Right cardiac atrium (tissue), 5 donors: Measurements from ENCODE around the gene EDN2. TPM values are rescaled to one million over a fixed set of nuclear protein-coding genes. Genes with fewer than 3 reads are reported as not detected.

Experiments used
- ATAC-seq, 2 donors: fragments of 200-7000 bp; cut with Tn5 transposase; one replicate each; pipeline versions ENCODE4 v1.8.0 to v1.9.1; 2020; ENCODE audit warnings: moderate library complexity in 2 of 2, mild to moderate bottlenecking in 1 of 2
- DNase-seq, 3 donors: peaks; one replicate each; pipeline ENCODE4 v3.0.0-alpha.2; 2020
- H3K27ac ChIP-seq: one replicate; pipeline ENCODE4 v1.5.1; 2013; ENCODE audit warnings: mild to moderate bottlenecking, low read length, control low read depth, moderate library complexity
- H3K27me3 ChIP-seq: one replicate; pipeline ENCODE4 v1.6.1; 2013; ENCODE audit not compliant: control insufficient read depth, insufficient read depth
- H3K4me1 ChIP-seq: one replicate; pipeline ENCODE4 v1.6.1; 2013; ENCODE audit warnings: low read length; ENCODE audit not compliant: control insufficient read depth, insufficient read depth
- H3K4me3 ChIP-seq: one replicate; pipeline ENCODE4 v1.5.1; 2013; ENCODE audit warnings: low read length, control low read depth
- H3K9me3 ChIP-seq: one replicate; pipeline ENCODE4 v1.6.1; 2013; ENCODE audit warnings: low read length; ENCODE audit not compliant: control insufficient read depth
- WGBS: extraction: QIAGEN DNeasy Blood & Tissue Kit; methylation state at CpG from one replicate; pipeline ENCODE4 v1.1.7; 2013; 5-methylcytosine and 5-hydroxymethylcytosine counted together
- intact Hi-C, 4 donors: fragments of 100-400 bp; cut with DNase I; formaldehyde crosslinking; loops; one replicate each; pipeline versions ENCODE4 v1.11.0 to v1.14.0; 2022 to 2023
- long read RNA-seq, 4 donors: library from polyadenylated mRNA; unstranded; transcript quantifications; one replicate each; pipeline ENCODE4 v2.0.0, GENCODE V29; 2020 to 2021
- polyA plus RNA-seq: library from polyadenylated mRNA; stranded (reverse); fragments of 200-250 nt; gene quantifications from one replicate; pipeline ENCODE4 v1.2.3, GENCODE V29; 2013
- total RNA-seq, 4 donors: library from RNA; stranded (reverse); fragmentation: NEBNext Ultra II Directional; extraction: Animal tissue kit (Norgen Biotek cat#: 25700); gene quantifications; one replicate each; pipeline ENCODE4 v1.2.1, GENCODE V29; 2021
- donor health status: healthy with polysubstance abuse.
- donor health status: DM: no; HTN: yes; CAD: no.
- donor health status: DM: no; HTN: no; CAD: no.
- donor health status: DM: no; HTN: yes; CAD: no; lungs with severe emphysema.
- donor health status: DM: yes; HTN: yes; CAD: no.

EDN2 gene
- total RNA-seq (under 1 TPM; 0.31 to 0.56 (median 0.38) TPM), polyA plus RNA-seq (0.07 TPM)
- long read RNA-seq, donor 1, partial matches to known transcripts, result 0 of 1 reads
- long read RNA-seq, donor 1, other reads (novel, unspliced or antisense), result 0 of 1 reads
- long read RNA-seq, donor 2, partial matches to known transcripts, result 0 of 1 reads
- long read RNA-seq, donor 2, other reads (novel, unspliced or antisense), result 0 of 1 reads
- long read RNA-seq, donor 3, partial matches to known transcripts, result 1 of 4 reads
- long read RNA-seq, donor 3, other reads (novel, unspliced or antisense), result 1 of 4 reads
- long read RNA-seq, donor 4, result 0 reads

- DNase-seq, result peak in 2 of 3 donors; percentile 80 to 84
- H3K27me3 ChIP-seq, result no peaks in the 10 kb centered on the region
- 56% methylated on average over 27 of the region's 27 CpGs for WGBS
- H3K9me3 ChIP-seq, result no peaks in the 10 kb centered on the region
- peak; percentile 33 to 65 for ATAC-seq
- H3K4me3 ChIP-seq, result no peak within 1 kb of the TSS
- peaks cover 5% of the 10 kb centered on the region for H3K4me1 ChIP-seq
- H3K27ac ChIP-seq, result no peak within 1 kb of the TSS
- intact Hi-C loops, result no loop called here
Observed at GRCh38 chr1:41484402-41485241, at the start of gene EDN2. EDN2 (minus strand) TSS chr1:41484683; CDS start chr1:41484601, 82 bp downstream.

GRCh38 chr1:41533731-41534080 is 49.2 kb upstream of the EDN2 start:
- DNase-seq (no peak), ATAC-seq (no peak)
- WGBS, result 94% methylated on average over 5 of the region's 5 CpGs
- no peak overlapping the region for H3K4me3 ChIP-seq
- no peaks in the 10 kb centered on the region for H3K9me3 ChIP-seq
- intact Hi-C loops, result no loop called here
- H3K4me1 ChIP-seq, result peaks cover 9% of the 10 kb centered on the region
- no peaks in the 10 kb centered on the region for H3K27me3 ChIP-seq
- H3K27ac ChIP-seq, result no peak overlapping the region

GRCh38 chr1:41533016-41533730 is 48.7 kb upstream of the EDN2 start:
- H3K4me1 ChIP-seq, result peaks cover 7% of the 10 kb centered on the region
- no peak overlapping the region for H3K27ac ChIP-seq
- no peak overlapping the region for H3K4me3 ChIP-seq
- WGBS, result 87% methylated on average over 12 of the region's 12 CpGs
- DNase-seq (no peak), ATAC-seq (no peak)
- no peaks in the 10 kb centered on the region for H3K9me3 ChIP-seq
- intact Hi-C loops, result no loop called here
- no peaks in the 10 kb centered on the region for H3K27me3 ChIP-seq

GRCh38 chr1:41532206-41532975 is 47.9 kb upstream of the EDN2 start:
- no peaks in the 10 kb centered on the region for H3K27me3 ChIP-seq
- WGBS, result 89% methylated on average over 8 of the region's 8 CpGs
- H3K9me3 ChIP-seq, result no peaks in the 10 kb centered on the region
- intact Hi-C loops, result no loop called here
- ATAC-seq (no peak), DNase-seq (no peak)
- no peak overlapping the region for H3K27ac ChIP-seq
- H3K4me1 ChIP-seq, result peaks cover 1% of the 10 kb centered on the region
- no peak overlapping the region for H3K4me3 ChIP-seq

GRCh38 chr1:41530411-41530810 is 45.9 kb upstream of the EDN2 start:
- ATAC-seq (no peak), DNase-seq (no peak)
- no peaks in the 10 kb centered on the region for H3K4me1 ChIP-seq
- WGBS, result 92% methylated on average over 5 of the region's 5 CpGs
- no peaks in the 10 kb centered on the region for H3K9me3 ChIP-seq
- intact Hi-C loops, result no loop called here
- no peak overlapping the region for H3K27ac ChIP-seq
- no peak overlapping the region for H3K4me3 ChIP-seq
- H3K27me3 ChIP-seq, result no peaks in the 10 kb centered on the region

- intact Hi-C loops, result no loop called here
- Histone ChIP-seq H3K9me3 (no peaks in the 10 kb centered on the region), H3K27ac (no peak overlapping the region), H3K27me3 (no peaks in the 10 kb centered on the region), H3K4me3 (no peak overlapping the region), H3K4me1 (no peaks in the 10 kb centered on the region)
- whole genome bisulfite sequencing, result 95% methylated on average over 23 of the region's 23 CpGs
- DNase-seq (no peak), ATAC-seq (no peak)
Observed at GRCh38 chr1:41529621-41530395, 45.3 kb upstream of the EDN2 start.

- Histone ChIP-seq H3K4me1 (no peaks in the 10 kb centered on the region), H3K27me3 (no peaks in the 10 kb centered on the region), H3K9me3 (no peaks in the 10 kb centered on the region), H3K4me3 (no peak overlapping the region), H3K27ac (no peak overlapping the region)
- no peak for ATAC-seq
- no peak for DNase-seq
- intact Hi-C loops, result no loop called here
- 81% methylated on average over 7 of the region's 7 CpGs for WGBS
Observed at GRCh38 chr1:41528726-41529605, 44.5 kb upstream of the EDN2 start.

- H3K4me3 ChIP-seq, result no peak overlapping the region
- H3K9me3 ChIP-seq, result no peaks in the 10 kb centered on the region
- ATAC-seq (no peak), DNase-seq (no peak)
- intact Hi-C loops, result no loop called here
- no peak overlapping the region for H3K27ac ChIP-seq
- H3K4me1 ChIP-seq, result no peaks in the 10 kb centered on the region
- 96% methylated on average over 3 of the region's 3 CpGs for WGBS
- H3K27me3 ChIP-seq, result no peaks in the 10 kb centered on the region
Observed at GRCh38 chr1:41528106-41528505, 43.6 kb upstream of the EDN2 start.

- H3K9me3 ChIP-seq, result no peaks in the 10 kb centered on the region
- no peak overlapping the region for H3K27ac ChIP-seq
- intact Hi-C loops, result no loop called here
- DNase-seq, result peak in 1 of 3 donors; percentile 1
- H3K4me1 ChIP-seq, result no peaks in the 10 kb centered on the region
- no peaks in the 10 kb centered on the region for H3K27me3 ChIP-seq
- H3K4me3 ChIP-seq, result no peak overlapping the region
- 95% methylated on average over 4 of the region's 4 CpGs for WGBS
- no peak for ATAC-seq
Observed at GRCh38 chr1:41526956-41527561, 42.6 kb upstream of the EDN2 start.
